Transverse colon (tissue), 4 donors: ENCODE data around the gene MAP4K1. TPM values are rescaled to one million over a fixed set of nuclear protein-coding genes. Genes with fewer than 3 reads are reported as not detected.
A peak's percentile ranks its signal among the peaks of the same experiment; 100 is the strongest.

Source experiments
- DNase-seq: peaks from one replicate; pipeline ENCODE4 v3.0.0-alpha.2; 2019
- H3K27ac ChIP-seq, 4 donors: fragments of 200-600 bp; sonication (generic); 2 replicates each; pipeline ENCODE4 v1.5.1; 2016 to 2018; ENCODE audit warnings: inconsistent platforms in 4 of 4
- H3K27me3 ChIP-seq: fragments of 200-600 bp; sonication (generic); 2 replicates; pipeline ENCODE4 v1.5.1; 2017; ENCODE audit warnings: inconsistent platforms
- H3K36me3 ChIP-seq, 4 donors: fragments of 200-600 bp; sonication (generic); 2 replicates each; pipeline ENCODE4 v1.5.1; 2017 to 2019; ENCODE audit warnings: inconsistent platforms in 4 of 4
- H3K4me1 ChIP-seq, 4 donors: fragments of 200-600 bp; sonication (generic); 2 replicates each; pipeline ENCODE4 v1.5.1; 2017 to 2020; ENCODE audit warnings: inconsistent platforms in 4 of 4
- H3K4me3 ChIP-seq, 4 donors: fragments of 200-600 bp; sonication (generic); 1 replicate in 1 of 4; 2 replicates in 3 of 4; pipeline versions ENCODE4 v1.5.1 to v1.6.1; 2017 to 2019; ENCODE audit warnings: inconsistent platforms in 4 of 4
- H3K9me3 ChIP-seq, 2 donors: fragments of 200-600 bp; sonication (generic); 2 replicates each; pipeline ENCODE4 v1.5.1; 2017 to 2019; ENCODE audit warnings: inconsistent platforms in 2 of 2
- CTCF ChIP-seq, 5 experiments: fragments of 200-600 bp in 3 of 5; fragments of 450-650 bp in 2 of 5; sonication (generic) in 3 of 5; IDR thresholded peaks; 1 replicate in 2 of 5; 2 replicates in 3 of 5; pipeline ENCODE4 v1.5.1; 2016 to 2017; ENCODE audit warnings: antibody characterized with exemption in 5 of 5, inconsistent platforms in 3 of 5, mild to moderate bottlenecking in 2 of 5, moderate library complexity in 1 of 5
- EP300 ChIP-seq: sonication (generic); formaldehyde crosslinking; IDR thresholded peaks from one replicate; pipeline ENCODE4 v1.6.1; 2017; ENCODE audit warnings: antibody characterized with exemption, low read depth
- POLR2A ChIP-seq: fragments of 450-650 bp; IDR thresholded peaks from one replicate; pipeline ENCODE4 v1.6.1; 2016; ENCODE audit warnings: antibody characterized with exemption, mild to moderate bottlenecking, moderate library complexity
- POLR2AphosphoS5 ChIP-seq, 3 donors: sonication (generic); formaldehyde crosslinking; IDR thresholded peaks; one replicate each; pipeline ENCODE4 v1.6.1; 2016; ENCODE audit warnings: antibody characterized with exemption in 3 of 3
- WGBS, 2 donors: methylation state at CpG; one replicate each; pipeline ENCODE4 v1.1.5; 2018; ENCODE audit warnings: low coverage in 1 of 2; 5-methylcytosine and 5-hydroxymethylcytosine counted together
- in situ Hi-C, 4 donors: fragments of 200-750 bp; cut with MboI; loops; one replicate each; pipeline versions ENCODE4 v1.15.0 to v1.15.1; 2017; ENCODE audit warnings: low sequenced_read_pairs in 3 of 4, low pct_ligation_motif_present in 1 of 4, low pct_unique_long_range_greater_than_20kb in 1 of 4
- intact Hi-C: fragments of 100-400 bp; cut with DNase I; formaldehyde crosslinking; loops from one replicate; pipeline ENCODE4 v1.15.1; 2023; ENCODE audit warnings: low total_unique reads
- total RNA-seq, 4 donors: library from RNA; depleted of rRNA; stranded (reverse); fragments of >200 nt; gene quantifications; one replicate each; pipeline ENCODE4 v1.1.0, GENCODE V29; 2016

Gene MAP4K1
- total RNA-seq, 4 donors from 2014 or later = 4.0 to 49.0 (median 11.1) TPM; not detected in 1

- WGBS, 2 donors = 53 to 81% methylated on average over 2 of the region's 2 CpGs
- no peak for DNase-seq
- H3K36me3 ChIP-seq = no peaks in the 10 kb centered on the region
Measured at GRCh38 chr19:38588041-38588440, 29.7 kb downstream of the MAP4K1 start.

GRCh38 chr19:38587562-38587961, 30.2 kb downstream of the MAP4K1 start:
- no peaks in the 10 kb centered on the region for H3K4me1 ChIP-seq
- 83 to 98% methylated on average over 1 to 2 of the region's 2 CpGs for WGBS, 2 donors
- H3K4me3 ChIP-seq = no peak overlapping the region
- TF ChIP-seq POLR2AphosphoS5 (IDR thresholded peaks at IDR 0.05) (no peak), POLR2A (no peak), CTCF (IDR thresholded peaks at IDR 0.05) (no peak), EP300 (no peak)
- no peak overlapping the region for H3K27ac ChIP-seq
- H3K36me3 ChIP-seq = no peaks in the 10 kb centered on the region
- H3K9me3 ChIP-seq = no peaks in the 10 kb centered on the region
- intact Hi-C loops (no loop called here), in situ Hi-C loops (loop anchor here in 1 of 4 donors (25.0 kb wide), 1 partner anchor 625 kb away; the partner anchor contains the start of gene SYCN)
- H3K27me3 ChIP-seq = no peaks in the 10 kb centered on the region
- DNase-seq = no peak

More at GRCh38 chr19:38588041-38588440, 29.7 kb downstream of the MAP4K1 start:
- Histone ChIP-seq H3K4me3 (no peak overlapping the region), H3K4me1 (no peaks in the 10 kb centered on the region), H3K27ac (no peak overlapping the region), H3K27me3 (no peaks in the 10 kb centered on the region), H3K9me3 (no peaks in the 10 kb centered on the region)
- in situ Hi-C loops = loop anchor here in 1 of 4 donors (25.0 kb wide), 1 partner anchor 624 kb away; the partner anchor contains the start of gene SYCN
- TF ChIP-seq POLR2AphosphoS5 (IDR thresholded peaks at IDR 0.05) (no peak), POLR2A (no peak), EP300 (no peak)
- intact Hi-C loops = no loop called here

DNA sequence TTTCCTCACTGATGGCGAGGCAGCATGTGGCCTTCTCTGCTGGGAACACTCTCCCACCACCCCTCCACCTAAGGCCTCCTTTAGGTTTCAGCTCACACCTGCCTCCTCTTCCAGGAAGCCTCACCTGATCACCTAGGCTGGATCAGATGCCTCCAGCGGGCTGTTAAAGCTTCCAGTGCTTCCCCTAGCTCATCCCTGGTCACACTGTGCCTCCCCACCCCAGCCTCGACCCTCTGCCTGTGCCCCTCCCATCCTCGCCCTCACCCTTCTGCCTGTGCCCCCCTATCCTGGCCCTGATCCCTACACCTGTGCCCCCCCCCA, 33.8 kb downstream of the MAP4K1 start:
- no peaks in the 10 kb centered on the region for H3K27me3 ChIP-seq
- H3K27ac ChIP-seq = no peak overlapping the region

DNA sequence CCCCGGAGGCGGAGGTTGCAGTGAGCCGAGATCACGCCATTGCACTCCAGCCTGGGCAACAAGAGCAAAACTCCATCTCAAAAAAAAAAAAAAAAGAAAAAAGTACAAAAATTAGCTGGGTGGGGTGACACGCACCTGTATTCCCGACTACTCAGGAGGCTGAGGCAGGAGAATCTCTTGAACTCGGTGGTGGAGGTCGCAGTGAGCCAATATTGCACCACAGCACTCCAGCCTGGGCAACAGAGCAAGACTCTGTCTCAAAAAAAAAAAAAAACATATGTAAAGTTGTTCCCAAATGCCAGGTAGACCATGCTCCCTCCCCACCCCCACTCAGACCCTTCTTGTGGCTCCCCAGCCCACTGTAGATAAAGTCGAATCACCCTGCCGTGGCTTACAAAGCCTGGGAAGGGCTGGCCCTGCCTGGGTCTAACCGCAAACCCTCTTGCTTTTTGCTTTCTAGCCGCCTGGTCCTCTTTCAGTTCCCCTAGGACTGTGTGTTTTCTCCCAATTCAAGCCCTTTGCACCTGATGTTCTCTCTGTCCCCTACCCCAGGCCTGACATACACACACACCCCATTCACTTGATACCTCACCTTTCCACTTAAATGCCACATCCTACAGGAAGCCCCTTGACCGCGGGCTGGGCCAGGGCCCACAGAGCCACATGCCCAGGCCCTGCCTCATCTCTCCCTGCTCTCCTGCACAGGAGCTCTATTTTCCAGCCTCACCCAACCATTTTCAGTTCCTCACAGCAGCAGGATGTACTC, 34.4 kb downstream of the MAP4K1 start:
- H3K4me1 ChIP-seq = no peaks in the 10 kb centered on the region
- in situ Hi-C loops = loop anchor here in 1 of 4 donors (25.0 kb wide), 1 partner anchor 629 kb away; the partner anchor contains the start of gene SYCN
- WGBS, 2 donors = 82 to 83% methylated on average over 4 to 14 of the region's 14 CpGs
- H3K9me3 ChIP-seq = no peaks in the 10 kb centered on the region
- no peaks in the 10 kb centered on the region for H3K36me3 ChIP-seq
- intact Hi-C loops = no loop called here
- no peaks in the 10 kb centered on the region for H3K27me3 ChIP-seq
- H3K27ac ChIP-seq = no peak overlapping the region
- TF ChIP-seq CTCF (IDR thresholded peaks at IDR 0.05) (no peak), POLR2A (no peak), EP300 (no peak), POLR2AphosphoS5 (IDR thresholded peaks at IDR 0.05) (no peak)
- H3K4me3 ChIP-seq = no peak overlapping the region
- DNase-seq = peak; percentile 24

More for the DNA sequence above, 33.8 kb downstream of the MAP4K1 start:
- TF ChIP-seq POLR2A (no peak), CTCF (IDR thresholded peaks at IDR 0.05) (no peak), POLR2AphosphoS5 (IDR thresholded peaks at IDR 0.05) (no peak), EP300 (no peak)
- H3K4me1 ChIP-seq = no peaks in the 10 kb centered on the region
- no peaks in the 10 kb centered on the region for H3K36me3 ChIP-seq
- WGBS, 2 donors = 70 to 75% methylated on average over 2 to 4 of the region's 4 CpGs
- intact Hi-C loops = no loop called here
- DNase-seq = no peak
- in situ Hi-C loops = loop anchor here in 1 of 4 donors (25.0 kb wide), 1 partner anchor 628 kb away; the partner anchor contains the start of gene SYCN
- H3K4me3 ChIP-seq = no peak overlapping the region
- H3K9me3 ChIP-seq = no peaks in the 10 kb centered on the region
